ENCODE results near the gene GPR155.

- TF ChIP-seq CTCF (IDR thresholded peaks at IDR 0.05; ENCODE audit: poor library complexity, severe bottlenecking), result no peak
- TF ChIP-seq EZH2 (IDR thresholded peaks at IDR 0.05; ENCODE audit: borderline replicate concordance, insufficient read depth, low read length, poor library complexity, severe bottlenecking), result no peak
These were observed 5.1 kb upstream of the GPR155 start for GRCh38 chr2:174491947-174492346.

Data from neural cell (in vitro differentiated cells).